SK-N-MC (cell line): ENCODE results near the gene EFHD2.
"Not testable (repeated sequence)": the region's sequence is repeated elsewhere in the genome, so short reads cannot be mapped to it uniquely, and the experiment has no call there.

ENCODE experiments used
- DNase-seq: peaks from one replicate; pipeline ENCODE4 v3.0.0-alpha.2; 2011; ENCODE audit warnings: low read depth, low spot score
- H3K27ac ChIP-seq: fragments of 200-600 bp; sonication (generic); 2 replicates; pipeline ENCODE4 v1.5.1; 2016; ENCODE audit warnings: mixed run types
- H3K36me3 ChIP-seq: fragments of 200-600 bp; sonication (generic); 2 replicates; pipeline ENCODE4 v1.6.1; 2017; ENCODE audit warnings: antibody characterized with exemption, low read length, mixed read lengths; ENCODE audit not compliant: insufficient read depth
- H3K4me3 ChIP-seq: fragments of 200-600 bp; sonication (generic); 2 replicates; pipeline ENCODE4 v1.5.1; 2016
- H3K9ac ChIP-seq: fragments of 200-600 bp; sonication (generic); 2 replicates; pipeline ENCODE4 v1.8.0; 2017; ENCODE audit warnings: mixed run types, mixed read lengths; ENCODE audit not compliant: insufficient read length
- H3K9me3 ChIP-seq: fragments of 200-600 bp; sonication (generic); 2 replicates; pipeline ENCODE4 v1.6.1; 2017; ENCODE audit warnings: low read depth, mild to moderate bottlenecking, antibody characterized with exemption, low read length, moderate library complexity, mixed read lengths
- EZH2 ChIP-seq: fragments of 200-600 bp; sonication (generic); IDR thresholded peaks from one replicate; pipeline ENCODE4 v1.6.1; 2017; ENCODE audit warnings: antibody characterized with exemption
- FOXP2 ChIP-seq: optimal IDR thresholded peaks from 2 replicates; pipeline ENCODE3; 2011; ENCODE audit warnings: mild to moderate bottlenecking, moderate library complexity; ENCODE audit not compliant: insufficient read depth; ENCODE audit errors: extremely low read length, control extremely low read depth
- POLR2AphosphoS5 ChIP-seq: IDR thresholded peaks from 2 replicates; pipeline ENCODE4 v1.6.1; 2012; ENCODE audit warnings: mild to moderate bottlenecking, low read depth, low read length, borderline replicate concordance

The EFHD2 gene

GRCh38 chr1:15371610-15372545 lies 37.8 kb upstream of the EFHD2 start:
- Histone ChIP-seq H3K9ac (no peak overlapping the region), H3K36me3 (no peaks in the 10 kb centered on the region), H3K9me3 (no peaks in the 10 kb centered on the region), H3K4me3 (no peak overlapping the region), H3K27ac (no peak overlapping the region)
- DNase-seq: no peak
- TF ChIP-seq FOXP2 (no peak), EZH2 (no peak), POLR2AphosphoS5 (no peak)

- no peak overlapping the region for H3K27ac ChIP-seq
Observed at GRCh38 chr1:15378729-15379128, 31.0 kb upstream of the EFHD2 start.

GRCh38 chr1:15379151-15379550 lies 30.5 kb upstream of the EFHD2 start:
- not testable (repeated sequence) for H3K36me3 ChIP-seq, H3K4me3 ChIP-seq, H3K27ac ChIP-seq, H3K9ac ChIP-seq, H3K9me3 ChIP-seq, DNase-seq

More at GRCh38 chr1:15378729-15379128, 31.0 kb upstream of the EFHD2 start:
- TF ChIP-seq FOXP2: no peak
- TF ChIP-seq EZH2: no peak
- no peak for TF ChIP-seq POLR2AphosphoS5
- no peak overlapping the region for H3K4me3 ChIP-seq
- no peak for DNase-seq
- no peaks in the 10 kb centered on the region for H3K36me3 ChIP-seq
- no peak overlapping the region for H3K9ac ChIP-seq
- no peaks in the 10 kb centered on the region for H3K9me3 ChIP-seq

GRCh38 chr1:15380601-15381508 lies 28.8 kb upstream of the EFHD2 start:
- no peak overlapping the region for H3K9ac ChIP-seq
- no peaks in the 10 kb centered on the region for H3K36me3 ChIP-seq
- DNase-seq: no peak
- TF ChIP-seq EZH2 (no peak), POLR2AphosphoS5 (no peak), FOXP2 (no peak)
- H3K9me3 ChIP-seq: no peaks in the 10 kb centered on the region
- no peak overlapping the region for H3K27ac ChIP-seq
- no peak overlapping the region for H3K4me3 ChIP-seq

- H3K27ac ChIP-seq: no peak overlapping the region
- H3K4me3 ChIP-seq: no peak overlapping the region
- DNase-seq: no peak
- no peaks in the 10 kb centered on the region for H3K9me3 ChIP-seq
- H3K36me3 ChIP-seq: no peaks in the 10 kb centered on the region
- TF ChIP-seq FOXP2: no peak
- no peak for TF ChIP-seq POLR2AphosphoS5
- no peak for TF ChIP-seq EZH2
- no peak overlapping the region for H3K9ac ChIP-seq
Observed at GRCh38 chr1:15381805-15382204, 27.9 kb upstream of the EFHD2 start.

GRCh38 chr1:15382601-15383518 lies 26.8 kb upstream of the EFHD2 start:
- H3K27ac ChIP-seq: no peak overlapping the region
- no peak for DNase-seq
- H3K36me3 ChIP-seq: no peaks in the 10 kb centered on the region
- no peak overlapping the region for H3K4me3 ChIP-seq
- H3K9me3 ChIP-seq: no peaks in the 10 kb centered on the region
- no peak overlapping the region for H3K9ac ChIP-seq
- TF ChIP-seq FOXP2 (no peak), EZH2 (no peak), POLR2AphosphoS5 (no peak)

- no peak overlapping the region for H3K9ac ChIP-seq
- no peaks in the 10 kb centered on the region for H3K36me3 ChIP-seq
- DNase-seq: no peak
- no peak overlapping the region for H3K27ac ChIP-seq
- no peak overlapping the region for H3K4me3 ChIP-seq
- TF ChIP-seq EZH2: no peak
- TF ChIP-seq FOXP2: no peak
- no peak for TF ChIP-seq POLR2AphosphoS5
- H3K9me3 ChIP-seq: no peaks in the 10 kb centered on the region
Observed at GRCh38 chr1:15383810-15384209, 25.9 kb upstream of the EFHD2 start.

- H3K9ac ChIP-seq: no peak overlapping the region
- no peak for DNase-seq
- H3K4me3 ChIP-seq: no peak overlapping the region
- H3K27ac ChIP-seq: no peak overlapping the region
- TF ChIP-seq EZH2: no peak
- H3K9me3 ChIP-seq: no peaks in the 10 kb centered on the region
- H3K36me3 ChIP-seq: no peaks in the 10 kb centered on the region
Observed at GRCh38 chr1:15384301-15384901, 25.3 kb upstream of the EFHD2 start.
